ENCODE data around the gene MORN4.

DNA sequence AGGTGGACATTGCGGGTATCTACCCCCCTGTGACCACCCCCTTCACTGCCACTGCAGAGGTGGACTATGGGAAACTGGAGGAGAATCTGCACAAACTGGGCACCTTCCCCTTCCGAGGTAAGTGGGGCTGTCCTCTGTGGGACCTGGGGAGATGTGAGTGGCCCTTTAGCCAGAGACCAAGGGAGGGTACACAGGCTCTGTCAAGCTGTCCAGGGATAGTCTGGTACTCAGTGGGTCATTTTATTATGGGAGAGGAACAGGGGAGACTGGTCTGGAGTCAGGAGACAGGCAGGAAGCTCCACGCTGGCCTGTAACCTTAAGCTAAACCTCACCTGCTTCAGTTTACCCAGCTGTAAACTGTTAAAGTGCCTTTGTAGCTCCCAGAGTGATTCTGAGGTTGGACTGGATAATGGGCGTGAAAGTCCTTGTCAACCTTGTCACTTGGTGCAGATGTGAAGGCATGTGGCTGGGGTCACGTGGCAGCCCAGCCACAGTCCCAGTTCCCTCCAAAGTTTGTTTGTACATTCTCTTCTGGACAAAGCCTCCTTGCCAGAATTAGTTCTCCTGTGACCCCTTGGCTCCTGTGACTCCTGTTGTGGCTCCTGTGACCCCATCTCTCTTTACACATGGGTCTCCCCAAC lies 48.4 kb downstream of the MORN4 start:
- TF ChIP-seq, protein P1, sequence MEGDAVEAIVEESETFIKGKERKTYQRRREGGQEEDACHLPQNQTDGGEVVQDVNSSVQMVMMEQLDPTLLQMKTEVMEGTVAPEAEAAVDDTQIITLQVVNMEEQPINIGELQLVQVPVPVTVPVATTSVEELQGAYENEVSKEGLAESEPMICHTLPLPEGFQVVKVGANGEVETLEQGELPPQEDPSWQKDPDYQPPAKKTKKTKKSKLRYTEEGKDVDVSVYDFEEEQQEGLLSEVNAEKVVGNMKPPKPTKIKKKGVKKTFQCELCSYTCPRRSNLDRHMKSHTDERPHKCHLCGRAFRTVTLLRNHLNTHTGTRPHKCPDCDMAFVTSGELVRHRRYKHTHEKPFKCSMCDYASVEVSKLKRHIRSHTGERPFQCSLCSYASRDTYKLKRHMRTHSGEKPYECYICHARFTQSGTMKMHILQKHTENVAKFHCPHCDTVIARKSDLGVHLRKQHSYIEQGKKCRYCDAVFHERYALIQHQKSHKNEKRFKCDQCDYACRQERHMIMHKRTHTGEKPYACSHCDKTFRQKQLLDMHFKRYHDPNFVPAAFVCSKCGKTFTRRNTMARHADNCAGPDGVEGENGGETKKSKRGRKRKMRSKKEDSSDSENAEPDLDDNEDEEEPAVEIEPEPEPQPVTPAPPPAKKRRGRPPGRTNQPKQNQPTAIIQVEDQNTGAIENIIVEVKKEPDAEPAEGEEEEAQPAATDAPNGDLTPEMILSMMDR (IDR thresholded peaks at IDR 0.05), result no peak
- TF ChIP-seq POLR2A (IDR thresholded peaks at IDR 0.05), result no peak

Data from Peyer's patch (tissue), 4 donors.